Measurements from ENCODE around the gene PUM1.

GRCh38 chr1:31012210-31012924, 53.1 kb downstream of the PUM1 start:
- TF ChIP-seq CTCF (IDR thresholded peaks at IDR 0.05) (no peak), POLR2A (IDR thresholded peaks at IDR 0.05) (no peak)

Measured in adrenal gland (tissue), 5 donors.